Prostate gland (tissue), 2 donors: Measurements from ENCODE around the gene RAP2C. TPM values are rescaled to one million over a fixed set of nuclear protein-coding genes. Genes with fewer than 3 reads are reported as not detected.

ENCODE experiments used
- DNase-seq: peaks from one replicate; pipeline ENCODE4 v3.0.0-alpha.2; 2019; ENCODE audit warnings: low spot score
- H3K27ac ChIP-seq, 2 donors: fragments of 200-600 bp; sonication (generic); 2 replicates each; pipeline ENCODE4 v1.5.1; 2017 to 2019
- H3K27me3 ChIP-seq: fragments of 200-600 bp; sonication (generic); replicated peaks from 2 replicates; pipeline ENCODE4 v1.5.1; 2019; ENCODE audit not compliant: insufficient read depth
- H3K36me3 ChIP-seq, 2 donors: fragments of 200-600 bp; sonication (generic); 1 replicate in 1 of 2; 2 replicates in 1 of 2; pipeline versions ENCODE4 v1.5.1 to v1.8.1; 2017 to 2019
- H3K4me1 ChIP-seq: fragments of 200-600 bp; sonication (generic); replicated peaks from 2 replicates; pipeline ENCODE4 v1.5.1; 2019
- H3K4me3 ChIP-seq, 2 donors: fragments of 200-600 bp; sonication (generic); 2 replicates each; pipeline ENCODE4 v1.5.1; 2017 to 2019
- H3K9me3 ChIP-seq: fragments of 200-600 bp; sonication (generic); 2 replicates; pipeline ENCODE4 v1.5.1; 2017
- POLR2A ChIP-seq: fragments of 450-650 bp; IDR thresholded peaks from one replicate; pipeline ENCODE4 v1.6.1; 2016; ENCODE audit warnings: antibody characterized with exemption, mild to moderate bottlenecking
- POLR2AphosphoS5 ChIP-seq: sonication (generic); formaldehyde crosslinking; IDR thresholded peaks from one replicate; pipeline ENCODE4 v1.6.1; 2017; ENCODE audit warnings: antibody characterized with exemption
- WGBS: methylation state at CpG from one replicate; pipeline ENCODE4 v1.1.5; 2018; 5-methylcytosine and 5-hydroxymethylcytosine counted together
- intact Hi-C: fragments of 100-400 bp; cut with DNase I; formaldehyde crosslinking; loops from one replicate; pipeline ENCODE4 v1.14.2; 2022
- total RNA-seq, 2 donors: library from RNA; depleted of rRNA; stranded (reverse); fragments of >200 nt; gene quantifications; one replicate each; pipeline ENCODE4 v1.1.0, GENCODE V29; 2016
- TF ChIP-seq, protein P1 (sequence below), 4 experiments: fragments of 200-600 bp in 2 of 4; fragments of 450-650 bp in 2 of 4; sonication (generic) in 2 of 4; IDR thresholded peaks; 1 replicate in 3 of 4; 2 replicates in 1 of 4; pipeline ENCODE4 v1.5.1; 2016 to 2019; ENCODE audit warnings: antibody characterized with exemption in 4 of 4, mild to moderate bottlenecking in 2 of 4, moderate library complexity in 2 of 4

Gene RAP2C
- total RNA-seq, 2 donors from 2014 or later: 9.2 to 19.0 TPM

DNA sequence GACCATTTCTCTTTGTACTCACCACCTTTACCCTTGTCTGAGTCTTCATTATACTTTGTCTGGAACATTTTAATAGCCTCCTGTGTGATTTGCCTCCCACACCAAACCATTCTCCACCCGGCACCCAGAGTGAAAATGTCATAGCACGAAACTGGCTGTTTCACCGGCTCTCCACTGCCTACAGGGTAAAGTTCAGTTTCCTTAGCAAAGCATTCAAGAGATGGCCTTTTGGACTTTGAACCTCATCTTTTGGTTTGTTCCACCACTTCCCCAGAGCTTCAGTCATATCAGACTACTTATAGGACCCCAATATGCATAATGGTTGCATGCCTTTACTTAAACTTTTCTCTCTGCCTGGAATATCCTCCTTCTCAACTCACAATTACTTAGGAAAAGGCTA, 38.3 kb downstream of the RAP2C start:
- Histone ChIP-seq H3K27ac (no peak overlapping the region), H3K27me3 (no peaks in the 10 kb centered on the region), H3K9me3 (no peaks in the 10 kb centered on the region), H3K36me3 (no peaks in the 10 kb centered on the region), H3K4me3 (no peak overlapping the region), H3K4me1 (no peaks in the 10 kb centered on the region)
- TF ChIP-seq POLR2AphosphoS5: no peak
- TF ChIP-seq, protein P1, sequence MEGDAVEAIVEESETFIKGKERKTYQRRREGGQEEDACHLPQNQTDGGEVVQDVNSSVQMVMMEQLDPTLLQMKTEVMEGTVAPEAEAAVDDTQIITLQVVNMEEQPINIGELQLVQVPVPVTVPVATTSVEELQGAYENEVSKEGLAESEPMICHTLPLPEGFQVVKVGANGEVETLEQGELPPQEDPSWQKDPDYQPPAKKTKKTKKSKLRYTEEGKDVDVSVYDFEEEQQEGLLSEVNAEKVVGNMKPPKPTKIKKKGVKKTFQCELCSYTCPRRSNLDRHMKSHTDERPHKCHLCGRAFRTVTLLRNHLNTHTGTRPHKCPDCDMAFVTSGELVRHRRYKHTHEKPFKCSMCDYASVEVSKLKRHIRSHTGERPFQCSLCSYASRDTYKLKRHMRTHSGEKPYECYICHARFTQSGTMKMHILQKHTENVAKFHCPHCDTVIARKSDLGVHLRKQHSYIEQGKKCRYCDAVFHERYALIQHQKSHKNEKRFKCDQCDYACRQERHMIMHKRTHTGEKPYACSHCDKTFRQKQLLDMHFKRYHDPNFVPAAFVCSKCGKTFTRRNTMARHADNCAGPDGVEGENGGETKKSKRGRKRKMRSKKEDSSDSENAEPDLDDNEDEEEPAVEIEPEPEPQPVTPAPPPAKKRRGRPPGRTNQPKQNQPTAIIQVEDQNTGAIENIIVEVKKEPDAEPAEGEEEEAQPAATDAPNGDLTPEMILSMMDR (IDR thresholded peaks at IDR 0.05): no peak
- TF ChIP-seq POLR2A: no peak
- no peak for DNase-seq
- intact Hi-C loops: no loop called here
- 97% methylated on average over 3 of the region's 3 CpGs for WGBS

DNA sequence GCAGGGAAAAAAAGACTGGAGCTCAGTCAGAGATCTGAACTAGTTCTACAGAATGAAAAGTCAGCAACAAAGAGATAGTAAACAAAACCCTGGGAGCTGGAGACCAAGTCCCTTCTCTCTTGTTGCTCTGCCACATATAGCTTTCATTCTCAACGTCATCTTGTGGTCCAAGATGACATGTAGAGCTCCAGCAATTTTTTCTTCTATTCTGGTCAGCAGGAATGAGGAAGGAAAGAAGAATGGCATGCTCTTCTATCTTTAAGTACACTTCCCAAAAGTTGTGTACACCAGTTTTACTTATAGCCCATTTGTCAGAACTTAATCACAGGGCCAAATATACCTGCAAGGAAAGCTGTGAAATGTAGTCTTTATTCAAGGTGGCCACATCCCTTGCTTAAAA, 45.6 kb downstream of the RAP2C start:
- Histone ChIP-seq H3K4me3 (no peak overlapping the region), H3K4me1 (no peaks in the 10 kb centered on the region), H3K27me3 (no peaks in the 10 kb centered on the region), H3K27ac (no peak overlapping the region), H3K36me3 (no peaks in the 10 kb centered on the region), H3K9me3 (no peaks in the 10 kb centered on the region)
- DNase-seq: no peak
- no peak for TF ChIP-seq POLR2A
- TF ChIP-seq, protein P1 (IDR thresholded peaks at IDR 0.05): no peak
- no peak for TF ChIP-seq POLR2AphosphoS5
- WGBS: 75% methylated on average over 1 of the region's 1 CpG
- intact Hi-C loops: no loop called here

GRCh38 chrX:132171881-132172280, 47.4 kb downstream of the RAP2C start:
- Histone ChIP-seq H3K36me3 (no peaks in the 10 kb centered on the region), H3K4me1 (no peaks in the 10 kb centered on the region), H3K27me3 (no peaks in the 10 kb centered on the region), H3K9me3 (no peaks in the 10 kb centered on the region), H3K4me3 (no peak overlapping the region), H3K27ac (no peak overlapping the region)
- no peak for DNase-seq
- 82% methylated on average over 3 of the region's 3 CpGs for WGBS
- TF ChIP-seq, protein P1 (IDR thresholded peaks at IDR 0.05): no peak
- TF ChIP-seq POLR2AphosphoS5 (no peak), POLR2A (no peak)
- intact Hi-C loops: no loop called here

DNA sequence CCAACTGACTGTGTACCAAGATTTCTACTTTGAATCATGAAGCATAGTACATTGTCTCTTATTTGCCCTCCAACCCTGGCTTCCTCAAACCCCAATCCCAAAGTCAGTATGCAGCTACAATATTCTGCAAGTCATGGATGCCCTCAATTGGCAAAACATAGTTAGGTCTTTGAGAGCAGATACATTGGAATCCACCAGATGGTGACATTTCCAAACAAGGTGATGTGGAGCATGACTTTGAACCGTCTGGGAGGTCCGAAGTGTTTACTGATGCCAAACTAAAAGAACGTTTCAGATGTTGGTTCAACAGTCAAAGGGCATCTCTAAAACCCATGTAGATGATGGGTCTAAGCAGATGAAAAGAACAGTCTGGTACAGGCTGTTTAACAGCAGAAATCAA, 47.8 kb downstream of the RAP2C start:
- Histone ChIP-seq H3K36me3 (no peaks in the 10 kb centered on the region), H3K9me3 (no peaks in the 10 kb centered on the region), H3K4me3 (no peak overlapping the region), H3K27ac (no peak overlapping the region), H3K27me3 (no peaks in the 10 kb centered on the region), H3K4me1 (no peaks in the 10 kb centered on the region)
- TF ChIP-seq, protein P1 (IDR thresholded peaks at IDR 0.05): no peak
- no peak for TF ChIP-seq POLR2AphosphoS5
- intact Hi-C loops: no loop called here
- no peak for DNase-seq
- WGBS: 80% methylated on average over 3 of the region's 3 CpGs

DNA sequence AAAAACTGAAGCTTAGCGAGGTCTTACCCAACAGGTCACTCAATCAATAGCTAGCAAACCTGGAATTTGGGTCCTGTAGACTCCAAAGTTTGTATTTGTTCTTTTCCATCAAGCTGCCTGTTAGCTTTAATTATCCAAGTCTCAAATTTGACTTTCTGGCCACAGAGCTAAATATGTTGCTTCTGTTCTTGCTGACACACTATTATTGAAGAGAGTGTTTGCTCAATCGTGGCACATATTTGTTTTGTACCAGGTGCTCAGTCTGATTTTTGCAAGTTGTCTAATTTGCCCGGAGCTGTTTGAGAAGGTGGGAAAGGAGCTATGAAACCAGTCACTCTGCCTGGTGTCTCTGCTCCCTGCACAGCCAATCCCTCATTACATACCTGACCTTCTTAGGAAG, 49.7 kb downstream of the RAP2C start:
- TF ChIP-seq, protein P1 (IDR thresholded peaks at IDR 0.05): no peak
- TF ChIP-seq POLR2AphosphoS5 (no peak), POLR2A (no peak)
- WGBS: 43% methylated on average over 3 of the region's 3 CpGs
- Histone ChIP-seq H3K27ac (no peak overlapping the region), H3K4me3 (no peak overlapping the region), H3K27me3 (no peaks in the 10 kb centered on the region), H3K4me1 (no peaks in the 10 kb centered on the region), H3K36me3 (no peaks in the 10 kb centered on the region), H3K9me3 (no peaks in the 10 kb centered on the region)
- DNase-seq: no peak
- intact Hi-C loops: no loop called here
